Esophagus (tissue), 2 donors: ENCODE data around the gene GALNT1. TPM values are rescaled to one million over a fixed set of nuclear protein-coding genes. Genes with fewer than 3 reads are reported as not detected.

Experiments used
- H3K27ac ChIP-seq, 2 donors: one replicate each; pipeline ENCODE4 v1.5.1; 2013; ENCODE audit warnings: low read depth in 2 of 2, mild to moderate bottlenecking in 2 of 2, inconsistent platforms in 1 of 2, low read length in 1 of 2, moderate library complexity in 1 of 2
- H3K27me3 ChIP-seq, 2 donors: one replicate each; pipeline ENCODE4 v1.6.1; 2013; ENCODE audit warnings: low read length in 2 of 2, control low read depth in 1 of 2, mild to moderate bottlenecking in 1 of 2; ENCODE audit not compliant: insufficient read depth in 2 of 2, control insufficient read depth in 1 of 2
- H3K36me3 ChIP-seq, 2 donors: one replicate each; pipeline ENCODE4 v1.6.1; 2013; ENCODE audit warnings: low read length in 1 of 2; ENCODE audit not compliant: control insufficient read depth in 2 of 2, insufficient read depth in 2 of 2
- H3K4me1 ChIP-seq, 2 donors: one replicate each; pipeline ENCODE4 v1.6.1; 2013; ENCODE audit warnings: low read length in 1 of 2; ENCODE audit not compliant: control insufficient read depth in 2 of 2, insufficient read depth in 2 of 2
- H3K4me3 ChIP-seq, 2 donors: one replicate each; pipeline ENCODE4 v1.5.1; 2013; ENCODE audit warnings: low read length in 2 of 2, mild to moderate bottlenecking in 2 of 2, low read depth in 1 of 2, moderate library complexity in 1 of 2
- H3K9me3 ChIP-seq, 2 donors: one replicate each; pipeline ENCODE4 v1.6.1; 2013; ENCODE audit warnings: mild to moderate bottlenecking in 2 of 2, low read depth in 1 of 2, low read length in 1 of 2, moderate library complexity in 1 of 2; ENCODE audit not compliant: control insufficient read depth in 2 of 2, insufficient read depth in 1 of 2
- WGBS, 2 donors: extraction: QIAGEN DNeasy Blood & Tissue Kit; methylation state at CpG; one replicate each; pipeline ENCODE4 v1.1.7; 2013; 5-methylcytosine and 5-hydroxymethylcytosine counted together
- polyA plus RNA-seq, 2 donors: library from polyadenylated mRNA; stranded (reverse); fragments of 200-250 nt; gene quantifications; one replicate each; pipeline ENCODE4 v1.2.3, GENCODE V29; 2013
- donor health status: healthy with polysubstance abuse.
- donor health status: Bipolar disorder and iron deficiency.

The GALNT1 gene
- polyA plus RNA-seq, 2 donors = 37.5 to 37.7 TPM

- Histone ChIP-seq H3K4me1 (no peaks in the 10 kb centered on the region), H3K27me3 (no peaks in the 10 kb centered on the region), H3K27ac (no peak overlapping the region), H3K4me3 (no peak overlapping the region), H3K36me3 (no peaks in the 10 kb centered on the region), H3K9me3 (no peaks in the 10 kb centered on the region)
- 75 to 88% methylated on average over 1 of the region's 1 CpG for WGBS, 2 donors
These were observed 150.6 kb downstream of the GALNT1 start for GRCh38 chr18:35732162-35732561.

DNA sequence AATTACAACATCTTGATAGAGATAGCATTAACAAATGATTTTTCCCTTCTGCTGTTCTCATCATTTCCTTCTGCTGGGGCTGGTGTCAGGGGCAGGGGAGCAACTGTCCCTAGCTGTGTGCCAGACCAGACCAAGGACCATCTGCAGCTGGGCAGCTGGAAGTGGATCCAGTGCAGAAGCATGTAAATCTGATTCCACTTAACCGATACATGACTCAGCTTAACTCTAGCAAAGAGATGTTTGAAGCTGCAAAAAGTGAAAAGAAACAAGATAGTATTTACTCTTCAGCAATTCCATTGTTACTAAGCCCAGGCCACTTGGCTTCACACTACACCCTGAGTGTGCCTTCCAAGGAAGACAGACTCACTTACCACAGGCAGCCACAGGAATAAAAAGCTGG, 151.1 kb downstream of the GALNT1 start:
- no peak overlapping the region for H3K27ac ChIP-seq
- H3K9me3 ChIP-seq = no peaks in the 10 kb centered on the region
- 71 to 91% methylated on average over 1 of the region's 1 CpG for WGBS, 2 donors
- no peak overlapping the region for H3K4me3 ChIP-seq
- no peaks in the 10 kb centered on the region for H3K27me3 ChIP-seq
- H3K4me1 ChIP-seq = no peaks in the 10 kb centered on the region
- no peaks in the 10 kb centered on the region for H3K36me3 ChIP-seq

DNA sequence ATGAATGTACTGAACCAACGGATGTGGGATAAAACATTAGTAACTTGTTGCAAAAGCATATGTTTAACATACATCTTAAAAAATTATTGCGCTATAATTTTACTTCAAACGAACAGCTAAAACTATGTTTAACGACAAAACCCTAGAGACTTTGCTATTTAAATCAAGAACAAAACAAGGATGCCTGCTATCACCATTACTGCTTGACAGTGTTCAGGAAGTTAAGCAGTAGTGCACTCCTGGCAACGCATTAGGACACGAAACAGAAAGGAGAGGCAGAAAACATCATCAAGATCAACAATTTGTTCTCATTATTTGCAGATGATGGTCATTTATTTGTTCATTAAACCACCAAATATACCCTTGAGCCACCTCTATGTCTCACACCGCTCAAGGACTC, 151.9 kb downstream of the GALNT1 start:
- 80 to 82% methylated on average over 7 of the region's 7 CpGs for WGBS, 2 donors
- Histone ChIP-seq H3K4me3 (no peak overlapping the region), H3K27me3 (no peaks in the 10 kb centered on the region), H3K4me1 (no peaks in the 10 kb centered on the region), H3K36me3 (no peaks in the 10 kb centered on the region), H3K9me3 (no peaks in the 10 kb centered on the region), H3K27ac (no peak overlapping the region)

DNA sequence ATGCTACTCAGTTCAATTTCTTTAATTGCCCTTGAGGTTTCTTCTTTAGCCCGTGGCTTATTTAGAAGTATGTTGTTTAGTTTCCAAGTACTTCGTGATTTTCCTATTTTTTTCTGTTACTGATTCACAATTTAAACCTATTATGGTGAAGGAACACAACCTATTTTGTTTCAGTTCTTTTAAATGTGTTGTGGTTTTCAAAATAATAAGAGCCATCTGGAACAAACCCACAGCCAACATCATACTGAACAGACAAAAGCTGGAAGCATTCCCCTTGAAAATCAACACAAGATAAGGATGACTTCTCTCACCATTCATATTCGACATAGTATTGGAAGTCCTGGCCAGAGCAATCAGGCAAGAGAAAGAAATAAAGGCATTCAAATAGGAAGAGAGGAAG, 155.2 kb downstream of the GALNT1 start:
- H3K36me3 ChIP-seq = no peaks in the 10 kb centered on the region
- 62 to 65% methylated on average over 3 of the region's 3 CpGs for WGBS, 2 donors
- H3K9me3 ChIP-seq = no peaks in the 10 kb centered on the region
- H3K4me1 ChIP-seq = no peaks in the 10 kb centered on the region
- no peaks in the 10 kb centered on the region for H3K27me3 ChIP-seq
- no peak overlapping the region for H3K4me3 ChIP-seq
- no peak overlapping the region for H3K27ac ChIP-seq

- H3K27ac ChIP-seq = no peak overlapping the region
- H3K4me3 ChIP-seq = no peak overlapping the region
- no peaks in the 10 kb centered on the region for H3K9me3 ChIP-seq
These were observed 158.2 kb downstream of the GALNT1 start for GRCh38 chr18:35739778-35740177.

DNA sequence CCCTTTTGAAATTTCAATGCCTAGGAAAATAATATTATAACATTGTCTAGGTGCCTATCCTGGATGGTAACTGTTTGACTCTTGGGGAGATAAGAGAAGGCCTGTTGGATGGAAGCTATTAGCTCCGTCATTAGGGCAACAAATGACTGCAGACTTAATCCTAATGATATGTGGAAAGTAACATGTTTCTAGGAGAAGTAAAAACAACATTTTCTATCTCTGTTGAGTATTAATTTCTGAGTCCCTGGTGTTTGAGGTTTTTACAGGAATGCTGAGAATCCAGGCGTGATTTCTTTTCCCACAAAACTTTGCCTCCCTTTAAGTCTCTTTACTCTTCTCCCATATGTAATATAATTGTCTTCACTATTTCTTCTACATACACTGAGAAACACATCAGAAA, 159.1 kb downstream of the GALNT1 start:
- Histone ChIP-seq H3K4me3 (no peak overlapping the region), H3K27me3 (no peaks in the 10 kb centered on the region), H3K4me1 (no peaks in the 10 kb centered on the region), H3K27ac (no peak overlapping the region), H3K9me3 (no peaks in the 10 kb centered on the region), H3K36me3 (no peaks in the 10 kb centered on the region)
- 87 to 93% methylated on average over 2 of the region's 2 CpGs for WGBS, 2 donors

More at GRCh38 chr18:35739778-35740177, 158.2 kb downstream of the GALNT1 start:
- no peaks in the 10 kb centered on the region for H3K36me3 ChIP-seq
- no peaks in the 10 kb centered on the region for H3K4me1 ChIP-seq
- H3K27me3 ChIP-seq = no peaks in the 10 kb centered on the region

DNA sequence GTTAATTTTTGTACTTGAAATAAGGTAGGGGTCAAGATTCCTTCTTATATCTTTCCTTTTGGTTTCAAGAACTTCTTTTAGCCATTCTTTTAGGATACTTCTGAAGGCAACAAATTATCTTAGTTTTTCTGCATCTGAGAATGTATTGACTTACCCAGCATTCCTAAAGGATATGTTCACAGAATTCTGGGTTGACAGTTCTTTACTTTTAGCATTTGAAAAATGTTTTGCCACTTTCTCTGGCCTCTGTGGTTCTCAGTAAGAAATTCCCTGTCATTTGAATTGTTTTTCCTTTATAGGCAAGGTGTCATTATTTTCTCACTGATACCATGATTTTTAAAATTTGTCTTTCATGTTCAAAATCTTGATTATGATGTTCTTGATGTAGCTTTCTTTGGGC, 162.4 kb downstream of the GALNT1 start:
- no peaks in the 10 kb centered on the region for H3K36me3 ChIP-seq
- no peak overlapping the region for H3K4me3 ChIP-seq
- H3K27ac ChIP-seq = no peak overlapping the region
- no peaks in the 10 kb centered on the region for H3K9me3 ChIP-seq
- H3K27me3 ChIP-seq = no peaks in the 10 kb centered on the region
- H3K4me1 ChIP-seq = peaks cover 3 to 5% of the 10 kb centered on the region in 2 donors

- H3K9me3 ChIP-seq = no peaks in the 10 kb centered on the region
- H3K27me3 ChIP-seq = no peaks in the 10 kb centered on the region
- peaks cover 3 to 5% of the 10 kb centered on the region in 2 donors for H3K4me1 ChIP-seq
- no peak overlapping the region for H3K4me3 ChIP-seq
- H3K36me3 ChIP-seq = no peaks in the 10 kb centered on the region
- H3K27ac ChIP-seq = no peak overlapping the region
- 72 to 91% methylated on average over 4 of the region's 4 CpGs for WGBS, 2 donors
These were observed 164.3 kb downstream of the GALNT1 start for GRCh38 chr18:35745814-35746213.

- Histone ChIP-seq H3K4me3 (no peak overlapping the region), H3K36me3 (no peaks in the 10 kb centered on the region), H3K27me3 (no peaks in the 10 kb centered on the region), H3K9me3 (no peaks in the 10 kb centered on the region), H3K4me1 (peaks cover 3 to 5% of the 10 kb centered on the region in 2 donors), H3K27ac (no peak overlapping the region)
- 64 to 68% methylated on average over 2 of the region's 2 CpGs for WGBS, 2 donors
These were observed 165.3 kb downstream of the GALNT1 start for GRCh38 chr18:35746826-35747339.

DNA sequence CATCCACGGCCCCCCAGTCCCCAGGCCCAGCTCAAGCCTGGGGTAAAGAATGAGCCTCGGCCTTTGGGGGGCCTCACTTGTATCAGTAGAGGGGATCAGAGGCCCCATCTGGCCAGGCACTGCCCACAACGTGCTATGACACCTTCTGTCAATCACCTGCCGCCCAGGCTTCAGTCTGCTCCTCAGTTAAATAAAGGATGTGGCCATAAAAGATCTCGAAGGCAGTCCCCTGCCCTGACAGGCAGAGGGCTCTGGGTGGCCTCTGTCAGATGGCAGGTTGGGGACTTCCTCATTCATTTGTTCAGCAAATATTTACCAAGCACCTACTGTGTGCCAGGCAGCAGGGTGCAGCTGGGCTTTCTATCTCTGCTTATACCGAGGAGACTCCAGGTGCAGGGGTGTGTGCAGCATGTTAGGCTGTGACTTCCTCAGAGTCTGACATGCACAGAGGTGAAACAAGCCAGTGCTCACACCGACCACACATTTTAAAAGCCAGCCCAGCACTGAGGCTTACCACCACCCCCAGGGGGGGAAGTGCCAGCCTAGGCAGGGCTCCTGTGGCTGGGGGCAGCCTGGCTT, 166.4 kb downstream of the GALNT1 start:
- Histone ChIP-seq H3K36me3 (no peaks in the 10 kb centered on the region), H3K4me1 (peaks cover 3 to 8% of the 10 kb centered on the region in 2 donors), H3K27me3 (no peaks in the 10 kb centered on the region), H3K27ac (no peak overlapping the region), H3K4me3 (no peak overlapping the region), H3K9me3 (no peaks in the 10 kb centered on the region)
- 60 to 66% methylated on average over 7 of the region's 7 CpGs for WGBS, 2 donors
